Body of pancreas (tissue), 4 donors: ENCODE results near the gene PCGF5. TPM values are rescaled to one million over a fixed set of nuclear protein-coding genes. Genes with fewer than 3 reads are reported as not detected.

Source experiments
- ATAC-seq: fragments of 150-250 bp; one replicate; pipeline ENCODE4 v1.9.1; 2016
- DNase-seq, 4 donors: peaks; one replicate each; pipeline ENCODE4 v3.0.0-alpha.2; 2019
- H3K27ac ChIP-seq, 4 donors: fragments of 200-600 bp; sonication (generic); 1 replicate in 3 of 4; 2 replicates in 1 of 4; pipeline versions ENCODE4 v1.5.1 to v1.6.1; 2016 to 2019; ENCODE audit warnings: mild to moderate bottlenecking in 1 of 4, mixed read lengths in 1 of 4, moderate library complexity in 1 of 4
- H3K27me3 ChIP-seq, 2 donors: fragments of 200-600 bp; sonication (generic); one replicate each; pipeline ENCODE4 v1.6.0; 2016; ENCODE audit warnings: mild to moderate bottlenecking in 1 of 2
- H3K36me3 ChIP-seq, 2 donors: fragments of 200-600 bp; sonication (generic); replicated peaks in 1 of 2; 2 replicates each; pipeline ENCODE4 v1.5.1; 2016; ENCODE audit warnings: low read depth in 2 of 2; ENCODE audit not compliant: insufficient read depth in 1 of 2
- H3K4me1 ChIP-seq: fragments of 200-600 bp; sonication (generic); one replicate; pipeline ENCODE4 v1.6.0; 2016
- H3K4me3 ChIP-seq, 2 donors: fragments of 200-600 bp; sonication (generic); 1 replicate in 1 of 2; 2 replicates in 1 of 2; pipeline ENCODE4 v1.5.1; 2016 to 2019
- H3K9me3 ChIP-seq, 3 donors: fragments of 200-600 bp; sonication (generic); 1 replicate in 2 of 3; 2 replicates in 1 of 3; pipeline ENCODE4 v1.5.1; 2016
- POLR2A ChIP-seq, 3 donors: fragments of 450-650 bp; IDR thresholded peaks; one replicate each; pipeline ENCODE4 v1.6.1; 2016; ENCODE audit warnings: antibody characterized with exemption in 3 of 3, mild to moderate bottlenecking in 2 of 3
- WGBS, 2 donors: methylation state at CpG; one replicate each; pipeline ENCODE4 v1.1.5; 2017; 5-methylcytosine and 5-hydroxymethylcytosine counted together
- intact Hi-C: fragments of 100-400 bp; cut with DNase I; formaldehyde crosslinking; loops from one replicate; pipeline ENCODE4 v1.15.1; 2023
- total RNA-seq, 2 donors: library from RNA; depleted of rRNA; stranded (reverse); fragments of >200 nt; gene quantifications; one replicate each; pipeline ENCODE4 v1.1.0, GENCODE V29; 2016
- TF ChIP-seq, protein P1 (sequence below), 7 experiments: fragments of 450-650 bp in 4 of 7; fragments of 200-600 bp in 3 of 7; sonication (generic) in 3 of 7; IDR thresholded peaks; one replicate each; pipeline ENCODE4 v1.5.1; 2016 to 2019; ENCODE audit warnings: antibody characterized with exemption in 7 of 7

PCGF5 gene
- total RNA-seq, 2 donors from 2014 or later: 25.7 to 33.3 TPM

DNA sequence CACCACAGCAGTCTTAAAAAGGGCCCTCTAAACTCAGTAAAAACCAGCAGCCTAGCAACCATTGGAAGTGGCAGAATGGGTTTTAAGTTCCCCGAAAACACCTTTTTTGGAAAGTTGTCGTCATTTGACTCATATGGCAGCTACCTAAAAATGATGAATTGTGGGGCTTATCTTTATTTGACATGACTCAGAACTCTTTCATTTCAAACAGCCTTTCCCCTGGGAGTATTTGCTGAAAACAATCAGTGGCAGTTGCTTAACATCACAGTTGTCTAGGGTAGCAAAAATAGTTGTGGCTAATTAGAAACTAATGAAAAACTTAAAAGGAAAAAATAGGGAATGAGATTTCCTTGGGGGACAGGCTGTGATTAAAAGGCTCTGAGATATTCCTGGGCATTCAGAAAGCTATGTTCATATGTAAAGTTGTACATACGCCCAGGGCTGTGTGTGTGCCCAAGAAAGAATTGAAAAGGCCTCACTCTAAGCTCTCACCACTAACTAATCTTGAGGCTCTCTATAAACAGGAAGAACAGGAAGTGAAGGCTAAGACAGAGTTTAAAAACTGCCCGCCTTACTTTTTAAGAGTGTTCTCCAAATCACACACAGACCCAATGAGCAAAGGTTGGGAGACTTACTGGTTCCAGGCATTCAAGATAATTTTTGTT is 108.0 kb downstream of the PCGF5 start:
- ATAC-seq (no peak), DNase-seq (no peak)
- 78 to 82% methylated on average over 4 of the region's 4 CpGs for WGBS, 2 donors
- H3K27me3 ChIP-seq: no peaks in the 10 kb centered on the region
- no peaks in the 10 kb centered on the region for H3K36me3 ChIP-seq
- no peaks in the 10 kb centered on the region for H3K4me1 ChIP-seq
- TF ChIP-seq, protein P1, sequence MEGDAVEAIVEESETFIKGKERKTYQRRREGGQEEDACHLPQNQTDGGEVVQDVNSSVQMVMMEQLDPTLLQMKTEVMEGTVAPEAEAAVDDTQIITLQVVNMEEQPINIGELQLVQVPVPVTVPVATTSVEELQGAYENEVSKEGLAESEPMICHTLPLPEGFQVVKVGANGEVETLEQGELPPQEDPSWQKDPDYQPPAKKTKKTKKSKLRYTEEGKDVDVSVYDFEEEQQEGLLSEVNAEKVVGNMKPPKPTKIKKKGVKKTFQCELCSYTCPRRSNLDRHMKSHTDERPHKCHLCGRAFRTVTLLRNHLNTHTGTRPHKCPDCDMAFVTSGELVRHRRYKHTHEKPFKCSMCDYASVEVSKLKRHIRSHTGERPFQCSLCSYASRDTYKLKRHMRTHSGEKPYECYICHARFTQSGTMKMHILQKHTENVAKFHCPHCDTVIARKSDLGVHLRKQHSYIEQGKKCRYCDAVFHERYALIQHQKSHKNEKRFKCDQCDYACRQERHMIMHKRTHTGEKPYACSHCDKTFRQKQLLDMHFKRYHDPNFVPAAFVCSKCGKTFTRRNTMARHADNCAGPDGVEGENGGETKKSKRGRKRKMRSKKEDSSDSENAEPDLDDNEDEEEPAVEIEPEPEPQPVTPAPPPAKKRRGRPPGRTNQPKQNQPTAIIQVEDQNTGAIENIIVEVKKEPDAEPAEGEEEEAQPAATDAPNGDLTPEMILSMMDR (IDR thresholded peaks at IDR 0.05): no peak
- no peak for TF ChIP-seq POLR2A (IDR thresholded peaks at IDR 0.05)
- no peak overlapping the region for H3K4me3 ChIP-seq
- intact Hi-C loops: no loop called here
- no peak overlapping the region for H3K27ac ChIP-seq
- no peaks in the 10 kb centered on the region for H3K9me3 ChIP-seq

Other genes with a start within 250 kb of the PCGF5 start
- gene HECTD2, start 189.7 kb downstream of the PCGF5 start, total RNA-seq: 10 to 100 TPM; 10.2 to 13.0 TPM